HG02938 (cell line): ENCODE results near the gene LRRC32.
A peak's percentile ranks its signal among the peaks of the same experiment; 100 is the strongest.
"Not testable (repeated sequence)": the region's sequence is repeated elsewhere in the genome, so short reads cannot be mapped to it uniquely, and the experiment has no call there.

Source experiments
- ATAC-seq: cut with Tn5 transposase; IDR thresholded peaks from one replicate; pipeline ENCODE4 v1.9.1; 2021; ENCODE audit warnings: mild to moderate bottlenecking, moderate library complexity; ENCODE audit not compliant: unreplicated experiment

Gene LRRC32

DNA sequence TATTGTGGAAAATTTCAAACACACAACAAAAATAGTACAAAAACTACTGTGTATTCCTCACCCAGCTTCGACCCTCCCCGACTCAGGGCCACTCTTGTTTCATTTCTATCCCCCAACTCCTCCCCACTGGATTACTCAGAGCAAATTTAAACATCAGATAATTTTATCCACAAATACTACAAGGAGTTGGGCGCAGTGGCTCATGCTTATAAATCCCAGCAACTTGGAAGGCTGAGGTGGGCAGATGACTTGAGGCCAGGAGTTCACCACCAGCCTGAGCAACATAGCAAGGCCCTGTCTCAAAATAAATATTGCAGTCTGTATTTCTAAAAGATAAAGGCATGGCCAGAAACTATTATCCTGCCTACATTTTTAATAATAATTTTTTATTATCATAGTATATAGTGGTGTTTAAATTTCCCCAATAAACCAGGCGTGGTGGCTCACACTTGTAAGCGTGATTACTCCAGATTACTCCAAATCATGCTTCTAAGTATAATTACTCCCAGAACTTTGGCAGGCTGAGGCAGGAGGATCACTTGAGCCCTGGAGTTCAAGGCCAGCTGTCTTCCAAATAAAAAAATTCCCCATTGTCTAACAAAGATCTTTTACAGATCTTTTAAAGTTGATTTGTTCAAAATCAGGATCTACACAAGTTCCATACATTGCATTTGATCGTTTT lies 39.8 kb downstream of the LRRC32 start:
- ATAC-seq = no peak

DNA sequence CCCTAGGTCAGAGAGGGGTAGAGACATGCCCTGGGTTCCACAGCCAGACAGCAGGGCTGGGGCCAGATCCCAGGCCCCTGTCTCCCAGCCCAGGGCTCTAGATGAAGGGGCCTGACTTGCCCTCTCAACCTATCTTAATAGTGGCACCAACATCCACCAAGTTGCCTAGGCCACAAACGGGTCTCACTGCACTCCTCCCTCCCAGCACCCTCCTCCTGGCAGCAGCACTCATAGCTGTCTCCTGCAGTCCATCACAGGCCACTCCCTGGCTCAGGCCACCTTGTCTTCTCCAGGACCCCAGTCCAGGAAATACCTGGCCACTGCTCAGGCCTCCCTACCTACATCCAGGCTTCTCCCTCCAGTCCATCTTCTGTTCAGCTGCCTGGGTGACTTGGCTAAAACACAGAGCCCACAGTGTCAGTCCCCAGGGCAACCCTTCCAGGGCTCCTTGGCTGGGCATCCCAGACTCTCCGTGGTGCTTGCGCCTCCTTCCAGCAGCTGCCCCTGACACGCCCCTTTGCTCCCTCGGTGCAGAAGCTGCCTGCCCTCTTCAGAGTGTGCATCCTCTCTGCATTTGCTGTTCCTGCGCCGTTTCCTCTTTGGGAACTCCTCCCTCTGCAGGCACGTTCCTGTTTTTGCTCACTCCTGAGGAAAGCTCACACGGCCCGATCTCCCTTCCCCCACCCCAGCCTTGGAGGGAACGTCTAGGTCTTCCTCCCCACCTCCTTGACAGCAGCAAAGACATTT lies 40.5 kb downstream of the LRRC32 start:
- no peak for ATAC-seq

DNA sequence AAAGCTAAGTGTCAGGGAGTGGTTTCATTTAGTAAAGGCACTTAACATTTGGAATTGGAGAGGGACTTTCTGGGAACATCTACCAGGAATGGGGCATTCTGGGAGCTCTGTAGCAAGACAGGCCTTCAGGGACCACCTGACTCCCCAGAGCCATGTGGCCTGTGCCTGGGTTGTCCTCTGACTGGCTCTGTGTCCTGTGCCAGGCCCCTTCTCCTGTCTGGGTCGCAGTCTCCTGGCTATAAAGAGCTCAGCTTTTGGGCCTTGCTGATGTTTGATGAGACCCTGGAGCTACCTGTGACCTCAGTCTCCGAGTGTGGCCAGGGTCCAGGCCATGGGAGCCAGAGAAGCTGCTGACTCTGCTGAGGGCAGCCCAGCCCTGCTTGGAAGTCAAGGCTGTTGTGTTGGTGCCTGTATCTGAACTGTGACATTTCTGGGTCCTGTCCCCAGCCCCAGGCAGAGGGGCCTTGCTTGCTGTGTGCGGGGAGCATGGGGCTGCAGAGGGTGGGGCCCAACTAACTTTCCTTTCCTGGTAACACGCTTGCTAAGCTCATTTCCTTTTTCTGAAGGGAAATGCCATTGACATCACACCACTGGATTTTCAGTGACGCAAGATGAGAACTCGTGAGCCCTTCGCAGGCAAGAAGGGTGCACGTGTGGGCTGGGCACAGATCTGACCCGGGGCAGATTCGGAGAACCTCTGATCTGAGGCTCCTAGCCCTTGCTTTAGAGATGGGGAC lies 41.3 kb downstream of the LRRC32 start:
- no peak for ATAC-seq

DNA sequence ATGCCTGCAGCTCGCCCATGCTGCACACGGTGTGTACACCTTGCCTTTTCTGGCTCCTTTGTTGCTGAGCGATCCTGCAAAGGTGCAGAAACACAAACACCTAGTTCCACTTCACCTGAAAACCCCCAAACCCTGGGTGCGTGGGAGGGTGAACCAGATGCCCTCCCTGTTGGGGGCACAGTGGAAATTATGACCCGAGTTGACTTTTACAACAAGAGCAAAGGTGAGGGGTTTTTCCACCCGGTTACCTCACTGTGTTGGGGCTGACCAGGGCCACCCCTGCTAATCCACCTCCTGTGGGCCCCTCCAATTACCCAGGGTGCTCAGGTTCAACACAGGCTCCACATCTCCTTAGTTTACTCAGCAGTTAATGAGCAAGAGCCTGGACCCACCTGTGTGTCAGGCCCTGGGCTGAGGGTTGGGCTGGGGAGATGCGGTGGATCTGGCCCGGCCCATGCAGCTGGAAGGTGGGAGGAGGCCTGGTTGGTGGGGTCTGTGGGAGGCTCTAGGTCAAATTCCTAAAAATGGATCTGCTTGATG lies 42.1 kb downstream of the LRRC32 start:
- no peak for ATAC-seq

DNA sequence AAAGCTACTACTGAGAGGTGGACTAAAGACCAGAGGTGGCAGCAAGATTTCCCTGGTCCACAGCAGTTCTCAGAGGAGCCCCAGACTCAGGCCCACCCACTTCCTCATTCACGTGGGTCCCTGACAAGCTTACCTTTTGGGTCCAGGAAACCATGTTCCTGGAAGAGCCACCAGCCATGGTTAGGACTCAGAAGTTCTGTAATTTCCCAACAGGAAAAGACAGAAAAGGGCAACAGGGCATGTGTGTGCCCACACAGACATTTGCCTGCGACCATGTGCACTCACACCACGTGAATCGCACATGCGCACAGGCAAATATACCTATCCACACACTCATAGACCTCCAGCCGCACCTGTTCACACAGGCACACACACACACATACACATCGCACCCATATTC lies 42.9 kb downstream of the LRRC32 start:
- no peak for ATAC-seq

DNA sequence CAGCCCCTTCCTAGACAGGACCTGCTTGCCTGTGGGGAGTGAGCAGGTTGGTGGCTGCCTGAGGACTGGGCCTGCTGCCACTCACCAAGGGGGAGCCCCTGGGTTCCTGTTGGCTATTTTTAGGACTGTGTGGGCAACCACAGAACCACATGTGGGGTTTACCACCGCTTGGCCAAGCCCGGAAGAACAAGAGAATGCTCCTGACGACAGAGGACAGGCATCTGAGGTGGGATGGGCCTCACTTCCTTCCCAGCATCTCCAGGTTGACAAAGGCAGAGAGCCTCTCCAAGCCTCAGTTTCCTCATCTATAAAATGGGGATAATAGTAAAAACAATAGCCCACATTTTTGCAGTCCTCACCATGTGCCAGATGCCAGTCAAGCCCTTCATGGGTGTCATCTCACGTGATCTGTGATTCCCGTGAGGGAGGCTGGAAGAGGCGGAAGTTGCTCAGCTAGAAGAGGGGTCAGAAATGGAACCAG lies 43.6 kb downstream of the LRRC32 start:
- peak; percentile 60 for ATAC-seq

DNA sequence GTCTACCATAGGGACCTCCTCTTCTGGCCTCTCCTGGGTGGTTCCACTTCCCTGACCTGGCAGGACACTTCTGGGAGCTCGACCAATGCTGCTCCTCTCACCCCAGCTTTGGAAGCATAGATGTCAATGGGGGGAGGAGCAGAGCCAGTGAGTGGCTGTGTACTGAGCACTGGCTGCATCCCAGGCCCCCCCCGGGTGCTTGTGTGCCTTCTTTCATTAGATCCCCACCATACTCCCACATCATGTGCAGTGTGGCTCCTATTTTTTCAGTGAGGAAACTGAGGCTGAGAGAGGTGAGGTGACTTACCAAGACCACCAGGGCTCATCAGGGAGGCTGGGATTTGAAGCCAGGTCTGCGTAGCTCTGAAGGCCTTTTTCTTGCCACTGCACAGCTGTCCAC lies 44.3 kb downstream of the LRRC32 start:
- ATAC-seq = no peak

DNA sequence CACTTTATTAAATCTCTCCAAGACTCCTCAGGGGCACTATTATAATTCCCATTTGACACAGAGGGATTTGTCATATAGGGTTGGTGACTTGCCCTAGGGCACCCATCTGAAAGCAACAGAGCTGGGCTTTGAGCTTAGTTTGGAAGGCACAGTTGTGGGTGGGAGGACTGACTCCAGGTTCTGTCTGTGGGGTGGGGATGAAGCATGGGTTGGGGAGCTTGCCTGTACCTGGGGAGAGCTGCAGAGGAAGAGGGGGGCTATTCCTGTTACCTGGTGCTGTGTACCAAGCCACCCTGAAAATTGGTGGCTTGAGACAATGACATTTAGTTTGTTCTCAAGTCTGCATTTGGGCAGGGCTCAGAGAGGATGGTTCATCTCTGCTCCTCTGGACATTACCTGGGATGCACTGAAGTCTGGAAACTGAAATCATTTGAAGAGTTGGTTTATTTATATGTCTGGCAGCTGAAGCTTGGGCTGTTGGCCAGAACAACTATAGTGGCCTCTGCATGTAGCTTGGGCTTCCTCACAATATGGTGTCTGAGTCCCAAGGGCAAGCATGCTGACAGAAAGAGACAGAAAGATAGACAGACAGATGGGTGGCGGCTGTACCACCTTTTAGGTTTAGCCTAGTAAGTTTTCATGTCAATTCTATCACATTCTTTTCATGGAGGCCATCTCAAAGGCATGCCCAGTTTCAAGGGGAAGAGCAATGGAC lies 44.9 kb downstream of the LRRC32 start:
- ATAC-seq = no peak

DNA sequence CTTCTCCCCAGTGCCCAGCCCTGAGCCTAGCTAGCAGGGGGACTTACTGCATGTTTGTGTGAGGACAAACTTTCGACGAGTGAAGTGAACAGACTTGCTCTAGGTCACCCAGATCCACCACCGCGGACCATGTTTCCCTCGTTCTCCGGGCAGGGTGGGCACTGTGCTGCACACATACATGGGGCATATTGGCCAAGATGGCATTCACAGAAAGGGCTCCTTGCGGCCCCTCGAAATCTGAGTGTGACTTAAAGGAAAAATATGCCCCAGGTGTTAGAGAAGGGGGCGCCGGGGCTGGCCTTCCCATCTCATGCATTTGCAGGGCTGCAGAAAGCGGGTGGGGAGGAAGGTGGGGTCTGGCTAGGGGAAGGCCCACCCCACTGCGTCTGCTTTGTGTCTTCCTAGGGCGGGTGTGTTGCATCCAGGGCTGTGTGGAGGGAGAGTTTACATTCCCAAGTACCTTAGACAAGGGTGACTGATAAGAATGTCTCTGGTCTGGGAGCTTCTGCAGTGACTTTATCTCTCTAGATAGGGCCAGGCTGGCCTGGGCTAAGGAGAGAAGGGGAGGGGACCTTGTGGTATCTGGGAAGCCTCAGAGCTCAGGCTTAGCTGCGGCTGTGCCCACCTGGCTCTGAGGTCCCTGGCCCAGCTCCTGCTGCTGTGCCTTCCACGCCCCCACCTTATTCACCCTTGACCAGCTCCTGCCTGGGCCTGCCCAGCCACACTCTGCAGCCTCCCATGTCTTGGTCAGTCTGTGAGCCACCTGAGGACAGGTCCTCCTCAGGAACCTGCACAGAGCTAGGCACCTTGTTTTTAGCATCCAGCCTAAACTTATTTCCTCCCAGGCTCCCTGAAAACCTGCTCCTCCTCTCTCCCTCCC lies 45.8 kb downstream of the LRRC32 start:
- no peak for ATAC-seq

DNA sequence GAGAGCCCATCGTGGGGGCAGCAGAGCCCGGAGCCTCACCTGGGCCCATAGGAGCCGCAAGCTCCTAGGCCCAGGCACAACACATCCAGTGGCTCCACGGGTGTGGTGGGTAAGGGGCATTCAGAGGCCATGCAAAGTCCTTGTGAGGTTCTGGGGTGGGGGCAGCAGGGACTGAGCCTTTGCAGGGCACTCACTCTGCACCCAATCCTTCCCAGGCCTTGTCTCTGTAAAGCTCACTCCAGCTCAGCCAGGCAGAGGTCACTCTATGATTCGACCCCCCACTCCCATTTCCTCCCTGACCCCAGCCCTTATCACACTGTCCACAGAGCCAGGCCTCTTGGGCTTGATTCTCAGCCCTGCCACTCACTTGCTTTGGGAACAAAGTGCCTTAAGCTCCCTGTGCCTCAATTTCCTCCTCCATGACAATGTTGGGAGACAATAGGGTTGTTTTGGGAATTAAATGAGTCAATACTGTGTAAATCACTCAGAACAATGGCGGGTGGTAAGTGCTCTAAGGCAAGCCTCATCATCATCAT lies 46.6 kb downstream of the LRRC32 start:
- no peak for ATAC-seq

DNA sequence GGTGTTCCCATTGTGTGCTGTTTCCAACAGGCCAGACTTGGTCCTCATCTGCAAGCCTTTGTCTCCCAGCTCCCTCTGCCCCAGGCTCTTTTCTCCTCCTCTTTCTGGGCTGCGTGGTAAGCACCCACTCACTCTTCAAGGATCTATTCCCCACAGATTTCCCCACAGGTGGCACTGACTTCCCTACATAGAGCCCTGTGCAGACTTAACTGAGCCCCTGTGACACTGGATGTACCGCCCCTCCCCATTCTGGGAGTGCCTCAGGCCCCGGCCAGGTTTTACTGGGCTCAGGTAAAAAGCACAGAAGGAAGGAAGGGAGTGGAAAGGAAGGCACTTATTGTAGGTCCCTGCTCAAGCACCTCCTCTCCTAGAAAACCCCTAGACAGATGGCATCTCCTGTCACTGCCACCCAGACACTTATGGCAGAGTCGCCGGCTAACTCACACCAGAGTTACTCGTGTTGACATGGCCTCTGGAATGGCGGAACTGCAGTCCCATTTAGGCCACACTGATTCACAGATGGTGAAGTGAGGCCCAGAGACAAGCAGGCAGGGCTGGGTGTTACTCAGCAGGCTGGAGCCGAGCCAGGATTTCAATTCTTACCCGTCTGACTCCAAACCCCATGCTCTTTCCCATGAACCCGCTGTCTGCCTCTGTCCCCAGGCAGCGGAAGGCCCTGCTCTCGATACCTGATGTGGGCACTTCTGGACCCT lies 47.2 kb downstream of the LRRC32 start:
- ATAC-seq = no peak

DNA sequence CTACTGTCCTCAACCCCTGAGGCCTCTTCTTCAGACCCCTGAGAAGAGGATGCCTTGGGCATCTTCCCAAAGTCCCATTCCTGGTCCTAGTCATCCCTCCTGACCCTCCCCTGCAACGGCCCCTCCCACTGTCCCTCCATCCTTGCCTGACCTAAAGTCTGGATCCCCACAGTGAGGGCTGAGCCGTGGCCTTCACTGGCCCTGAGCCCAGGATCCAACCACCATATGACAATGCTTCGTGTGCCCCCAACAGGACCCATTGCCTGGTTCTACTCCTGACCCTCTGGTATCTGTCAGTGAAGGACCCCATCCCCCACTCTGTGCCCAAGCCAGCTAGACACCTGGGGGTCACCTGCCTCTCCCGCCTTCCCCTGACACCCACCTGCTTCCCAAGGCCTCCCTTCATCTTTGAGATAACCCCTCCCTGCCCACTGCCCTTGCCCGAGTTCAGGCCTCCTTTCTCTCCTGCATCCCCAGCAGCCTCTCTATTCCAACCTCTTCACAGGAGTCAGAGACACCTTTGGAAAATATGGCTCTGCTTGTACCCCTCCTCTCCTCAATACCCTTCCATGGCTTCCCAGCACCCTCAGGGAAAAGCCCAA lies 48.0 kb downstream of the LRRC32 start:
- no peak for ATAC-seq

DNA sequence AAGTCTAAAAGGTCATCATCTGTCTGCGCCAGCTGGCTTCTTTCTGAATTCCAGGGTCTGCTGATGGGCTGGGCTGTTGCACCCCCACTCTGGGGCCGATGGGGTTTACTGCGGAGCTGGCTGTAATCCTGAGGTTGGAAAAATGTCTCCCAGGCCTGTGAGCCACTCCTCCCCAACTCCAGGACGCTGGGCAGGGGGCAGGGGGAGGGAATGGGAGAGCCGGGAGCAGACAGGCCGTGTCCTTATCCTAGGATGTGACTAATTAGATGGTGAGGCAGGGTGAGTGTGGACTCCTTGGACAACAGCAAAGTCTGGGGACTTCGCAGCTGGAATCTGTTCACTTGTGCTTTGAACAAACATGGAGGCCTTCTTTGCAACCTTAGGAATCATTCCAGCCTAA lies 48.7 kb downstream of the LRRC32 start:
- no peak for ATAC-seq

DNA sequence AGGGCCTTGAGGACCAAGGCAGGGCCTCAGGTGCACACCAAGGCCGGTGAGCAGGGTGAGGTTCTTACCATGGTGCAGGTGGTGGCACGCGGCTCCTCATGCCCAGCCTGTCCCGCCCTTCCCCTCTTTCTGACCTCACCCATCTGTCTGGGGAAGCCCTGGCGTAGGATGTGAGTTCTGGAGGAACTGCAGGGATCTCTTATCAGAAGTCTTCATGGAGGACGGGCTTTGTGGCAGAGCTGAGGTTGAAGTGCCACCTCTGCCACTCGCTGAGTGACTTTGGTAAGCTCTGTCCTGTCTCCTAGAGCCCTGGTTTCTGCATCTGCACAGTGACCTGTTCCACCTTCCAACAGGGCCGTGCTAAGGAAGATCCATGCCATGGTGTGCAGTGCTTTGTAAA lies 49.1 kb downstream of the LRRC32 start:
- ATAC-seq = no peak

DNA sequence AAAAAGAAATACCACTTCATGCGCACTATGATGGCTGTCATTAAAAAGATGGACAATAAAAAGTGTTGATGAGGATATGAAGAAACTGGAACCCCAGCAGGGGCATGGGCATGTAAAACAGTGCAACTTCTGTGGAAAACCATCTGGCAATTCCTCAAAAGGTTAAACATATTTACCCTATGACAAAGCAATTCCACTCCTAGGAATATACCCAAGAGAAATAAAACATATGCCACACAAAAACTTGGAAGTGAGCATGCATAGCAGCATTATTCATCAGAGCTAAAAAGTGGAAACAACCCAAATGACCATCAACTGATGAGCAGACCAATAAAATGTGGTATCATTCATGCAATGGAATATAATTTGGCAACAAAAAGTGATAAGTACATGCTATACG lies 50.1 kb downstream of the LRRC32 start:
- ATAC-seq = no peak

DNA sequence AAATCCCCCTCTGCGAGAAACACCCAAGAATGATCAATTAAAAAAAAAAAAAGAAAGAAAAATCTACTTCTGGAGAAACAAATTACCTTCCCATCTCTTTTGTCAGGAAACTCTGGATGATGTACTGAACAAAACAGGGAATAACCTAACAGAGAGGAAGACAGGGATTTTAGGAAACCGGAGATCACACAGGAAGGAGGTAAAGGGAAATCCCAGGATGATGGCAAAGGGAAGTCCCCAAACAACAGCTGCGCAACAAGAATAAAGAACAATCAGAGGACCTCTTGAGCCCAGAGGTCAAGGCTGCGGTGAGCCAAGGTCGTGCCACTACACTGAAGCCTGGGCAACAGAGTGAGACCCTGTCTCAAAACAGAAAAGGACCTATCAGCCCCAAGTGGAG lies 50.7 kb downstream of the LRRC32 start:
- ATAC-seq = not testable (repeated sequence)

DNA sequence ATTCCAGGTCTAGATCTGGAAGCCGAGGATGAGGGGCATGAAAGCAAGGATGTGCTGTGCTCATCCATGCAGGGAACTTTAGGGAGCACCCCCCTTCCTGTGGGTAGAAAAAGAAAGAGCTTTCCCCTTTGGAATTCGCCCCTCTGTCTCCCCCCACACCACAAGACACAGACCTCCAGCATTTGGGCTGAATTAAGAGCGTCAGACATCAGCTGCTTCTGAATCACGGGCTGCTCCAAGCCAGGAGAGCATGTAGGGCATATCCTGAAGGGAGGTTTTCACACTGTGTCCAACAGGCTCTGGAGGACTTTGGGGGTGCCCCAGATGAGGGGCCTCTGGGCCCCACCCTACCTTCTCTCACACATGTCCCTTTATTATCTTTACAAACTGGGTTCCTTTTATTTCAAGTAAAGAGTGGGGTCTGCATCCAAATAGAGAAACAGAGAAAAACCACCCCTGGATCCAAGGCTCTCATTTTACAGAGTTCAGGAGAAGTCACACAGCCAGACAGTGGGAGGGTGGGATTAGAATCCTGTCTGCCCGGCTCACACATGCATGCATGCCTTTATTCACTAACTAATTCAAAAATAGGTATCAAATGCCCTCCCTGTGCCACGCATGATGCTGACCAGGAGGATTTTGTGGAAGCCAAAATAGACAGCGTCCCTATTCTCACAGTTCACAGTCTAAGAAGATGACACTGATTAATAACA lies 52.8 kb downstream of the LRRC32 start:
- ATAC-seq = no peak
